ENCODE data around the gene CCDC122. TPM values are rescaled to one million over a fixed set of nuclear protein-coding genes. Genes with fewer than 3 reads are reported as not detected.

The CCDC122 gene
- total RNA-seq, 1 donor from 2014 or later, result 2.1 TPM

GRCh38 chr13:43908156-43909126 is 28.9 kb upstream of the CCDC122 start:
- H3K36me3 ChIP-seq (ENCODE audit: control insufficient read depth in 3 of 3, insufficient read depth in 3 of 3, low read length in 3 of 3), result no peaks in the 10 kb centered on the region
- no peaks in the 10 kb centered on the region for H3K27me3 ChIP-seq (ENCODE audit: control insufficient read depth in 3 of 3, insufficient read depth in 3 of 3, low read length in 3 of 3)
- H3K4me1 ChIP-seq (ENCODE audit: control insufficient read depth in 3 of 3, insufficient read depth in 3 of 3, low read length in 3 of 3), result no peaks in the 10 kb centered on the region
- H3K9me3 ChIP-seq (ENCODE audit: control insufficient read depth in 3 of 3, low read length in 3 of 3), result no peaks in the 10 kb centered on the region
- no peak overlapping the region for H3K9ac ChIP-seq (ENCODE audit: low read depth in 1 of 3, low read length in 3 of 3)
- H3K27ac ChIP-seq (ENCODE audit: low read depth, low read length), result no peak overlapping the region
- H3K4me3 ChIP-seq (ENCODE audit: low read length in 3 of 3), result no peak overlapping the region

GRCh38 chr13:43905435-43906031 is 26.0 kb upstream of the CCDC122 start:
- H3K27me3 ChIP-seq (ENCODE audit: control insufficient read depth in 3 of 3, insufficient read depth in 3 of 3, low read length in 3 of 3), result no peaks in the 10 kb centered on the region
- no peak overlapping the region for H3K9ac ChIP-seq (ENCODE audit: low read depth in 1 of 3, low read length in 3 of 3)
- H3K4me1 ChIP-seq (ENCODE audit: control insufficient read depth in 3 of 3, insufficient read depth in 3 of 3, low read length in 3 of 3), result no peaks in the 10 kb centered on the region
- no peaks in the 10 kb centered on the region for H3K36me3 ChIP-seq (ENCODE audit: control insufficient read depth in 3 of 3, insufficient read depth in 3 of 3, low read length in 3 of 3)
- H3K4me3 ChIP-seq (ENCODE audit: low read length in 3 of 3), result no peak overlapping the region
- no peak overlapping the region for H3K27ac ChIP-seq (ENCODE audit: low read depth, low read length)
- no peaks in the 10 kb centered on the region for H3K9me3 ChIP-seq (ENCODE audit: control insufficient read depth in 3 of 3, low read length in 3 of 3)

DNA sequence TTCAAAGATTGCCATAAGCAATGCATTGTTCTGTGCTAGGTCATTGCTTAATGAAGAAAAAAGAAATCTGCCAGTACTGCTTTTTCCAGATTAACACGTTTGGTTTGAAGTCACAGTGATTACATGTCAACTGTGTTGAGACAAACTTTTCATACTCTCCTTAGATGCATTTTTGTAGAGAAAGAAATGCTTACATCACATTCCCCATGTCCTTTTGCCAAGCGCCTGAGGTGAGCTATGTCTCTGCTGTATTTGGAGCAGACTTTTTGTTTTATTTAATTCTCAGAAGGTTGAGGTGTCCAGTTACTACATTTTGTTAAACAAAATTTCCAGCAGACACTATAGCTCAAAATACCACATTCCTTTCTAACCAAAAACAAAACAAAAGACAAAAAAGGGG is 16.4 kb upstream of the CCDC122 start:
- no peak overlapping the region for H3K27ac ChIP-seq (ENCODE audit: low read depth, low read length)
- no peaks in the 10 kb centered on the region for H3K9me3 ChIP-seq (ENCODE audit: control insufficient read depth in 3 of 3, low read length in 3 of 3)
- no peaks in the 10 kb centered on the region for H3K4me1 ChIP-seq (ENCODE audit: control insufficient read depth in 3 of 3, insufficient read depth in 3 of 3, low read length in 3 of 3)
- no peak overlapping the region for H3K9ac ChIP-seq (ENCODE audit: low read depth in 1 of 3, low read length in 3 of 3)
- H3K4me3 ChIP-seq (ENCODE audit: low read length in 3 of 3), result no peak overlapping the region
- H3K27me3 ChIP-seq (ENCODE audit: control insufficient read depth in 3 of 3, insufficient read depth in 3 of 3, low read length in 3 of 3), result no peaks in the 10 kb centered on the region
- no peaks in the 10 kb centered on the region for H3K36me3 ChIP-seq (ENCODE audit: control insufficient read depth in 3 of 3, insufficient read depth in 3 of 3, low read length in 3 of 3)

GRCh38 chr13:43894438-43894837 is 14.9 kb upstream of the CCDC122 start:
- H3K36me3 ChIP-seq (ENCODE audit: control insufficient read depth in 3 of 3, insufficient read depth in 3 of 3, low read length in 3 of 3), result no peaks in the 10 kb centered on the region
- H3K4me3 ChIP-seq (ENCODE audit: low read length in 3 of 3), result no peak overlapping the region
- no peak overlapping the region for H3K9ac ChIP-seq (ENCODE audit: low read depth in 1 of 3, low read length in 3 of 3)
- H3K4me1 ChIP-seq (ENCODE audit: control insufficient read depth in 3 of 3, insufficient read depth in 3 of 3, low read length in 3 of 3), result no peaks in the 10 kb centered on the region
- no peak overlapping the region for H3K27ac ChIP-seq (ENCODE audit: low read depth, low read length)
- H3K9me3 ChIP-seq (ENCODE audit: control insufficient read depth in 3 of 3, low read length in 3 of 3), result no peaks in the 10 kb centered on the region
- no peaks in the 10 kb centered on the region for H3K27me3 ChIP-seq (ENCODE audit: control insufficient read depth in 3 of 3, insufficient read depth in 3 of 3, low read length in 3 of 3)

DNA sequence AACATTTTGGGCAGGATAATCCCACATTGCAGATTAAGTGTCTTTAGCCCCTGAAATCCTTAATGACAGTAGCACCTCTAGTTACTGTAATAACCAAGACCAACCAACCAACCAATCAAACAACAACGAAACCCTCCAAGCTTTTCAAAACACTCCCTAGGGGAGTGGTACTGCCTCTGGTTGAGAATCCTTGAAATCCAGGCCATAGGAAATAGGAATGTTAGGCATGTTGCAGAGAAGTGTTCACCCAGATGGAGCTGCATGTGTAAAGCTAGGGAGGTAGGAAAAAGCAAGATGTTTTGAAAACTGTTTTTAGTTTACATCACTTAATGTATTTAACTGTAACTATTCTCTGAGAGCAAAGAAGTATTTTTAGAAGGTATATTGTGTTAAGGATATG is 4.7 kb upstream of the CCDC122 start:
- Histone ChIP-seq H3K27me3 (ENCODE audit: control insufficient read depth in 3 of 3, insufficient read depth in 3 of 3, low read length in 3 of 3) (no peaks in the 10 kb centered on the region), H3K27ac (ENCODE audit: low read depth, low read length) (no peak overlapping the region), H3K4me3 (ENCODE audit: low read length in 3 of 3) (no peak overlapping the region), H3K36me3 (ENCODE audit: control insufficient read depth in 3 of 3, insufficient read depth in 3 of 3, low read length in 3 of 3) (no peaks in the 10 kb centered on the region), H3K9me3 (ENCODE audit: control insufficient read depth in 3 of 3, low read length in 3 of 3) (no peaks in the 10 kb centered on the region), H3K9ac (ENCODE audit: low read depth in 1 of 3, low read length in 3 of 3) (no peak overlapping the region), H3K4me1 (ENCODE audit: control insufficient read depth in 3 of 3, insufficient read depth in 3 of 3, low read length in 3 of 3) (peaks cover 0 to 4% (median 3%) of the 10 kb centered on the region in 3 donors)

- Histone ChIP-seq H3K9me3 (ENCODE audit: control insufficient read depth in 3 of 3, low read length in 3 of 3) (no peaks in the 10 kb centered on the region), H3K4me1 (ENCODE audit: control insufficient read depth in 3 of 3, insufficient read depth in 3 of 3, low read length in 3 of 3) (peaks cover 0 to 6% (median 4%) of the 10 kb centered on the region in 3 donors), H3K4me3 (ENCODE audit: low read length in 3 of 3) (no peak overlapping the region), H3K27me3 (ENCODE audit: control insufficient read depth in 3 of 3, insufficient read depth in 3 of 3, low read length in 3 of 3) (no peaks in the 10 kb centered on the region), H3K9ac (ENCODE audit: low read depth in 1 of 3, low read length in 3 of 3) (no peak overlapping the region), H3K36me3 (ENCODE audit: control insufficient read depth in 3 of 3, insufficient read depth in 3 of 3, low read length in 3 of 3) (no peaks in the 10 kb centered on the region), H3K27ac (ENCODE audit: low read depth, low read length) (no peak overlapping the region)
These were observed 4.1 kb upstream of the CCDC122 start for GRCh38 chr13:43883631-43884030.

- Histone ChIP-seq H3K4me1 (ENCODE audit: control insufficient read depth in 3 of 3, insufficient read depth in 3 of 3, low read length in 3 of 3) (peaks cover 0 to 11% (median 4%) of the 10 kb centered on the region in 3 donors), H3K36me3 (ENCODE audit: control insufficient read depth in 3 of 3, insufficient read depth in 3 of 3, low read length in 3 of 3) (no peaks in the 10 kb centered on the region), H3K4me3 (ENCODE audit: low read length in 3 of 3) (no peak overlapping the region), H3K27ac (ENCODE audit: low read depth, low read length) (no peak overlapping the region), H3K27me3 (ENCODE audit: control insufficient read depth in 3 of 3, insufficient read depth in 3 of 3, low read length in 3 of 3) (no peaks in the 10 kb centered on the region), H3K9ac (ENCODE audit: low read depth in 1 of 3, low read length in 3 of 3) (no peak overlapping the region), H3K9me3 (ENCODE audit: control insufficient read depth in 3 of 3, low read length in 3 of 3) (no peaks in the 10 kb centered on the region)
These were observed 2.0 kb upstream of the CCDC122 start for GRCh38 chr13:43881580-43881979.

DNA sequence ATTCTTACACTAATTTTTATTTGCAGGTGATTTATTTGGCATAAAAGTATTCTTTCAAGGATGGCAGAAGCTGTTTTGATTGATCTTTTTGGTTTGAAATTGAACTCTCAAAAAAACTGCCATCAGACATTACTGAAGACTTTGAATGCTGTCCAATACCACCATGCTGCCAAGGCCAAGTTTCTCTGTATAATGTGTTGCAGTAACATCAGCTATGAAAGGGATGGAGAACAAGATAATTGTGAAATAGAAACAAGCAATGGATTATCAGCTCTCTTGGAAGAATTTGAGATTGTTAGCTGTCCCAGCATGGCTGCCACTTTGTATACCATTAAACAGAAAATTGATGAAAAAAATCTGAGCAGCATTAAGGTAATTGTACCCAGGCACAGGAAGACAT is 1.4 kb upstream of the CCDC122 start:
- no peaks in the 10 kb centered on the region for H3K9me3 ChIP-seq (ENCODE audit: control insufficient read depth in 3 of 3, low read length in 3 of 3)
- H3K36me3 ChIP-seq (ENCODE audit: control insufficient read depth in 3 of 3, insufficient read depth in 3 of 3, low read length in 3 of 3), result no peaks in the 10 kb centered on the region
- no peak overlapping the region for H3K4me3 ChIP-seq (ENCODE audit: low read length in 3 of 3)
- H3K4me1 ChIP-seq (ENCODE audit: control insufficient read depth in 3 of 3, insufficient read depth in 3 of 3, low read length in 3 of 3), result peaks cover 0 to 11% (median 4%) of the 10 kb centered on the region in 3 donors
- H3K9ac ChIP-seq (ENCODE audit: low read depth in 1 of 3, low read length in 3 of 3), result no peak overlapping the region
- no peak overlapping the region for H3K27ac ChIP-seq (ENCODE audit: low read depth, low read length)
- H3K27me3 ChIP-seq (ENCODE audit: control insufficient read depth in 3 of 3, insufficient read depth in 3 of 3, low read length in 3 of 3), result no peaks in the 10 kb centered on the region

DNA sequence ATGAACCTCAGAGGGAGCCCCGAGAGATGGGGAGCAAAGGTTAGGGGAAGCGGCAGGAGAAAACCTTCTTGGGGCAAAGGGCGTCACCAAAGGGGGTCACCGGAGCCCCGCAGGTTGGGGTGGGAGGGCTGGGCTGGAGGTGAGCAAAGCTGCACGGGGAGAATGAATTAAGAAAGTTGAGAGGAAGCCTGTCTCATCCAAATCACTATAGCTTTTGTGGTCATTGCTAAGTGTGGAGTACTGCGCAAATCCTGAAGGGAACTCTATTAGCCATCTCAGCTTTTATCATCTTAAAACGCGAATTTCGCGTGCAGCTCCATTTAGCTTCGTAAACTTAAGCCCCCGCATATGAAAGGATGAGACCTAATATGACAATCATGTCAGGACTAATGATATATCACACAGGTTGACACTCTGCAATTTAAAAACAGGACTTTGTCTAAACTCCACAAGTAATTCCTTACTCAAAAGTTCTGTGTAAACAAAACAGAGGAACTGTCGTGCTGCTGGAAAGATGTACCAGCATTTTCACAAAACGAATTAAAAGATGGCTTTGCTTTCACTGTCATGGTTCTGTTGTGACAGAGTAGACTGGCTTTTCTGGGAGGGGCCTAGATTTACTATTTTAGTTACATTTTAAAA is 795 bp upstream of the CCDC122 start:
- peak overlapping the region; percentile 74 to 76 (median 75) for H3K4me3 ChIP-seq (ENCODE audit: low read length in 3 of 3)
- H3K27ac ChIP-seq (ENCODE audit: low read depth, low read length), result no peak overlapping the region
- no peaks in the 10 kb centered on the region for H3K9me3 ChIP-seq (ENCODE audit: control insufficient read depth in 3 of 3, low read length in 3 of 3)
- peaks cover 0 to 11% (median 4%) of the 10 kb centered on the region in 3 donors for H3K4me1 ChIP-seq (ENCODE audit: control insufficient read depth in 3 of 3, insufficient read depth in 3 of 3, low read length in 3 of 3)
- H3K27me3 ChIP-seq (ENCODE audit: control insufficient read depth in 3 of 3, insufficient read depth in 3 of 3, low read length in 3 of 3), result no peaks in the 10 kb centered on the region
- H3K9ac ChIP-seq (ENCODE audit: low read depth in 1 of 3, low read length in 3 of 3), result peak overlapping the region; percentile 60 to 77 (median 72)
- H3K36me3 ChIP-seq (ENCODE audit: control insufficient read depth in 3 of 3, insufficient read depth in 3 of 3, low read length in 3 of 3), result no peaks in the 10 kb centered on the region

DNA sequence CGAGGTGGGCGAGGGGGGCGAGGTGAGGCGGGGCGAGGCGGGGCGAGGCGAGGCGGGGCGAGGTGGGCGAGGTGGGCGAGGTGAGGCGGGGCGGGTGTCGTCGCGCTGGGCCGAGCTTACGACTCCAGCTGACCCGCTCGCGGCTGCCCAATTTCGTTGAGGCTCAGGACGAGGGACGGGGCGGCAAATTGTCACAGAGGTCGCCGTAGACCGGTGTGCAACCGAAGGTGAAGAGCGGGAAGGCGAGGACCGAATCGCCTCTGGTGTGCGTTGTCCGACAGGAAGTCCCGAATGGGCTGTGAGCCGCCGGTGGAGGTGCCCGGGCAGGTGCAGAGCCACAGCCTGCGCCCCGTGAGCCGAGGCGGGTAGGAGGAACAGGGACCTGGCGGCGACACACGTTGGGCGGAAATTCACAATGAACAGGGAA is 228 bp upstream of the CCDC122 start, which contains the start of gene LACC1:
TSS of gene LACC1 (plus strand) at position 150 of the 427 bp plus-strand sequence. CDS start 1,082 bp downstream, outside the sequence.
- Histone ChIP-seq H3K4me3 (ENCODE audit: low read length in 3 of 3) (peak within 1 kb of the TSS; percentile 76 to 79 (median 79)), H3K36me3 (ENCODE audit: control insufficient read depth in 3 of 3, insufficient read depth in 3 of 3, low read length in 3 of 3) (no peaks in the 10 kb centered on the region), H3K9ac (ENCODE audit: low read depth in 1 of 3, low read length in 3 of 3) (peak within 1 kb of the TSS; percentile 82 to 88 (median 85)), H3K27me3 (ENCODE audit: control insufficient read depth in 3 of 3, insufficient read depth in 3 of 3, low read length in 3 of 3) (no peaks in the 10 kb centered on the region), H3K9me3 (ENCODE audit: control insufficient read depth in 3 of 3, low read length in 3 of 3) (no peaks in the 10 kb centered on the region), H3K27ac (ENCODE audit: low read depth, low read length) (peak within 1 kb of the TSS; percentile 84), H3K4me1 (ENCODE audit: control insufficient read depth in 3 of 3, insufficient read depth in 3 of 3, low read length in 3 of 3) (peaks cover 0 to 11% (median 4%) of the 10 kb centered on the region in 3 donors)

Data from skeletal muscle tissue (tissue), 4 donors.